Embryonic facial prominence (tissue), 1 donor: Measurements from ENCODE around the gene SEPTIN8.

Experiments used
- DNase-seq: peaks from one replicate; pipeline ENCODE4 v3.0.0-alpha.2; 2016; ENCODE audit errors: extremely low spot score

Gene SEPTIN8

GRCh38 chr5:132748522-132749000 lies 28.5 kb downstream of the SEPTIN8 start:
- no peak for DNase-seq

- no peak for DNase-seq
Measured at GRCh38 chr5:132747616-132748440, 29.2 kb downstream of the SEPTIN8 start.

GRCh38 chr5:132746954-132747615 lies 30.0 kb downstream of the SEPTIN8 start, which contains the start of gene CCNI2:
Gene CCNI2, plus strand, starts transcription at chr5:132747426. Its CDS starts 70 bp downstream, at chr5:132747496.
- no peak for DNase-seq

DNA sequence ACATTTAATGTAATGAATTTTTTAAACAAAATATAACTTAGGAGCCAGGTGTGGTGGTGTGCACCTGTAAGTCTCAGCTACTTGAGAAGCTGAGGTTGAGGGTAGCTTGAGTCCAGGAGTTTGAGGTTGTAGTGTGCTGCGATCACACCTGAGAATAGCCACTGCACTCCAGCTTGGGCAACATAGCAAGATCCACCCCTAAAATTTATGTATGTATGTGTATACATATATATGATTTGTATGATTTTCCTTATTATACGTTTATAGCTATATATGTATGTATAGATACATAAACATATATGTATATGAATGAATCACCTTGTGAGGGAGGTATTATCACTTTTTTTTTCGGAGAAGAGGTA lies 30.5 kb downstream of the SEPTIN8 start:
- DNase-seq: no peak

GRCh38 chr5:132744659-132745058 lies 32.4 kb downstream of the SEPTIN8 start:
- DNase-seq: no peak

- DNase-seq: no peak
Measured at GRCh38 chr5:132742626-132743025, 34.4 kb downstream of the SEPTIN8 start.

DNA sequence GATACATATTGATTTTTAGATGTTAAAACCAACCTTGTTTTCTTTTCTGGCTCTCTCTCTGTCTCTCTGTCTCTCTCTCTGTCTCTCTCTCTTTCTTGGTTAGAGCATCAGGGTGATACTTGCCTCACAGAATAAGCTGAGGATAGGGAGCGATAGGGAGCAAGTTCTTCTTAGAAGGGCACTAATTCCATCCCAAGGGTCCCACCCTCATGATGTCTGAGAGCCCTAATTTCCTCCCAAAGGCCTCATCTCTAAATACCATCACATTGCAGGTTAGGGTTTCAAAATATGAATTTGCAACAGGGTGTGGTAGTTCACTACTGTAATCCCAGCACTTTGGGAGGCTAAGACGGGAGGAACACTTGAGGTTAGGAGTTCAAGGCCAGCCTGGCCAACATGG lies 34.9 kb downstream of the SEPTIN8 start:
- no peak for DNase-seq

- no peak for DNase-seq
Measured at GRCh38 chr5:132739232-132739631, 37.8 kb downstream of the SEPTIN8 start.

DNA sequence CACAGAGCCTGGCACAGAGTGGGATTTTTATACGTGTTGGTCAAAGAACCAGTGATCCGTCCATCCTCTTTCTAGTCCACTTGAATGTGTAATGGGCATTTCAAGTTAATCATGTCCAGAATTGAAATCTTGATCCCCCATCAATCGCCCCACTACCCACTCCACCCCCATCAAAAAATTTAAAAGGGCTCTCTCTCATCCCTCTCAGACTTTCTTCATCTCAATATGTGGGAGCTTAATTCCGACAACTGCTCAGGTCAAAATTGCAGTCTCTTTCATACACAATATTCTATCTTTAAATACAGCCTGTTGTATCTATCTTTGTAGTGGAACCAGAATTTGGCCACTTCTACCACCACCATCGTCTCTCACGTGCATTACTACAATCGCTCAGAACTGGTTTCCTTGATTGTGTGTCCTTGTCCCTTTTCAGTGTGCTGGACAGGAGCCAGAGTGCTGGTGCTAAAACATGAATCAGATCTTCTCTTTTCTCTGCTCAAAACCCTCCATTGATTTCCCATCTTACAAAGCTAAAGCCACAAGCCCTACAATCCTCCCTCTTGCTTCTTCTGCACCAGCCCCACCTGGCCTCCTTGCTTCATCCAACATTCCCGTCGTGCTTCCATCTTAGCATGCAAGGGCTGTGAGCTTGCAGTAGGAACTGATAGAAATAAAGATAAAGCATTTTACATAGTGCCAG lies 38.9 kb downstream of the SEPTIN8 start:
- no peak for DNase-seq

DNA sequence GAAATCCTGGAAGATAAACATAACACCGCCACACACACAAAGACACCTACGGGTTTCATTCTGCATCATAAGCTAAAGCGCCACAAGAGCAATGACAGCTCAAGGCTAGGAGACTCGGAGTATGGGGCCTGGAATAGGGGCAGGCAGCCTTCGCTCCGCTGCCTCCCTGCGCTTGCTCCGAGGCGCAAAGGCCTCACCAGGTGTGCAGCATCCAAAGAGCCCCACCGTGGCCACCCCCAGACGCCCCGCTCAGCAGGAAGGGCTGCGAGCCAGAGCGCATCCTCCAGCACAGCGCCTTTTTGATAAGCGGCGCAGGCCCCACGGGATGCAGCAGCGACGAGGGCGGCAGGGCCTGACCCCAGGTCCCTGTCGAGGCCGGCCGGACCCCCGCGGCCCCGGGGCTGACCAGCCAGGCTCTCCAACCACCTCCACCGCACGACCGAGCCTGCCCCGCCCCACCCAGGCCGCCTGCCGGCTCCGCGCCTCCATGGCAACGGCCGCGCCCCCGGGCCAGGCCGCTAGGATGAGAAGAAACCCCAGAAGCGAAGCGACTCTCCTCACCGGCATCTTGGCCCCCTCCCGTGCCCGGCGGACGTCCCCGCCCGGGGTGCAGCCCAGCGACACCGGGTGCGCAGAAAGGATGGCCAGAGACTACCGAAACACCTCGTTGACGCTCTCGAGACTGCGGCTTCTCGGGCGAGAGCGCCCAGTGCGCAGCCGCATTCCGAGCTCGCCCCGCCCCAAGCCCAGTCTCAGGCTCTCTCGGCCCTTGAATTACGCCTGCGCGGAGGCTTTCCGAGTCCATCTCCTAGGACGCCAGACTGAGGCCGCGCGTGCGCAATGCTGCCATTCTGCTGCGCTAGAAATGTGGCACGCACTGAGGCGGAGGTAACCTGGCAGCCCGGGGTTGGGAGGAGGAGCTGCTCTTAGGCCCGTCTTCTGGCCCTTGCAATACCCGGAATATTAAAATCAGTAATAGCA lies 39.9 kb downstream of the SEPTIN8 start, which contains the start of gene KIF3A:
KIF3A (minus strand) TSS at position 694 of the 981 bp plus-strand sequence; CDS start at position 567, 127 bp downstream.
- peak; percentile 85 for DNase-seq

GRCh38 chr5:132734687-132735086 lies 42.4 kb downstream of the SEPTIN8 start:
- no peak for DNase-seq

DNA sequence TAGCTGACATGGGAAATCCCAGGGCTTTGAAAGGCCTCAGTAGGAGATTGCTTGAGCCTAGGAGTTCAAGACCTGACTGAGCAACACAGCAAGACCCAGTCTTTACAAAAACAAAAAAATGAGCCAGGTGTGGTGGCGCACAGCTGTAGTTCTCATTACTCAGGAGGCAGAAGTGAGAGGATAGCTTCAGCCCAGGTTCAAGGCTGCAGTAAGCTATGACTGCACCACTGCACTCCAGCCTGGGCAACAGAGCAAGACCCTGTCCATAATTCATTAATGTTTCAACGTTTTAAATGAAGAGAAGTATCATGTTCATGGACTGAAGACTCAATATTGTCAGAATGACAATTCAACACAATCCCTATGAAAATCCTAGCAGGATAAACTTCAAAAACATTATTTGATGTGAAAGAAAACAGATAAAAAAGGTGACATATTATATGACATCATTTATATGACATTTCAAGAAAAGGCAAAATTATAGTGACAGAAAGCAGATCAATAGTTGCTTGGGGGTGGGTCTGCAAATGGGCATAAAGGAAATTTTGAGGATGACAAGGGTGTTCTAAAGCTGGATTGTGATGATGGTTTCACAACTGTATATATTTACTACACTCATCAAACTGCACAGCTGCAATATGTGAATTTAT lies 43.4 kb downstream of the SEPTIN8 start:
- DNase-seq: no peak

- DNase-seq: no peak
Measured at GRCh38 chr5:132729896-132730295, 47.1 kb downstream of the SEPTIN8 start.

DNA sequence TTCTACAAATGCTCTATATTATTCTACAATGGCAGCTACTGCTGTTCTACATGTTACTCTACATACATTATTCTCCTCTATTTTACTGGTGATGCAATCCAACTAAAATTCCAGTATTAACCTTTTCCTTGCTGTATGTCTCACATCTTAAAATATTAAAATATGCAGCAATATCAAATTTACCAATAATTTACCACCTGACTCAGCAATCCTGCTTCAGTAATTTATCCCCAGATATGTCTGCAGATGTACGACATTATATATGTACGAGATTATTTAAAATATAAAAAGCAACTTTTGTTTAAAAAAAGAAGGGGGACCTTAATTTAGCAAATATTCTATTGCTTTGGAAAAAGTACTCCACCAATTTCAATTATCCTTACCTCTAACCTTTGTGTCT lies 51.3 kb downstream of the SEPTIN8 start:
- DNase-seq: no peak

GRCh38 chr5:132718544-132719312 lies 58.3 kb downstream of the SEPTIN8 start:
- no peak for DNase-seq

DNA sequence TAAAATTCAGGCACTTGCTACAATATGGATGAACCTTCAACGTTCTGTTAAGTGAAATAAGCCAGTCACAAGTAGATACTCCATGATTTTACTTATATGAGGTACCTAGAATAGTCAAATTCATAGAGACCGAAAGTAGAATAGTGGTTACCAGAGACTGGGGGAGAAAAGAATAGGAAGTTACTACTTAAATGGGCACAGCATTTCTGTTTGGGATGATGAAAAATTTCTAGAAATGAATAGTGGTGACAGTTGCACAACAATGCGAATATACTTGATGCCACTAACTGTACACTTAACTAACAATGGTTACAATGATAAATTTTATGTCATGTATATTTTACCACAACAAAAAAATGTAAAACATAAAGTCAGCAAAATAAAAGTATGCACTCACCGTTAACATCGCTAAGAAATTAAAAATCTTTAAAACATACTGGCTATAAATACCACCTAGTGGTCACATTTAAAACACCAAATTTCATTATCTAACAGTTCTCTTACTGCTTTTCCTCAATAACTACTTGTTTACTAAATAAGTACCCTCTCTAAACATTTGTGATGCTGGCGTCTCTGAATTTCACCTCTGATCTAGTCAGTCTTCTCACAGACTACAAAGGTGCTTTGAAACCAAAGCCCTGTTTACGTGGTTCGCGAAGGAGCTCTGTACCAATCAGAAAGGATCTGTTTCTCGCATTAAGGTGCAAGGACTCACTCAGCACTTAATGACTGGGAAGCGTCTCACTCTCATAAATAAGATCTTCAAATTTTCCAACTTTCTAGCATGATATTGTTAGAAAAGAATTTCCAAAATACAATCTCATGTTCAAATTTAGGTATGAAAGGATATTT lies 62.4 kb downstream of the SEPTIN8 start:
- DNase-seq: no peak

DNA sequence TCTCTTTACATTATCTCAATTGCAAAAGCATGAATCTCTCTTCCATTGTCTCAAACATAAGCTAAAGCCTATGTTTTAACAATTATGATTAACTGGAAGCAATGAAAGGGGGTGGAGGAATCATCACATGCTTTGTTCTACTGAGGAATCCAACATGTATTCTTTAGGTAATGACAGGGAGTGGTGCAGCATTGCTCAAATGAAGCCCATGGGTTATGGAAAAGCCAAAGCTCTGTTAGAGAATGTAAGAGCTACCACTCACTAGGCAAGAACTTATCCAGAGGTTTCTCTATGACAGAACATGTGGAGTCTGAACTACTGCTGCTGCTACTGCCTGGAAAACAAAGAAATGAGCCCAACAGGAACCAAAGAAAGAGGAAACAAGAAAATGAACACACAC lies 68.4 kb downstream of the SEPTIN8 start:
- DNase-seq: no peak

GRCh38 chr5:132704875-132705274 lies 72.2 kb downstream of the SEPTIN8 start:
- no peak for DNase-seq
